GM21529 (cell line): ENCODE results near the gene GJB6.
"Not testable (repeated sequence)": the region's sequence is repeated elsewhere in the genome, so short reads cannot be mapped to it uniquely, and the experiment has no call there.

ENCODE experiments used
- ATAC-seq: cut with Tn5 transposase; IDR thresholded peaks from one replicate; pipeline ENCODE4 v1.9.1; 2021; ENCODE audit not compliant: unreplicated experiment

GJB6 gene

GRCh38 chr13:20231839-20232555, at the start of gene GJB6:
Gene GJB6 (minus strand): TSS chr13:20232319. CDS start chr13:20223480, 8,839 bp downstream.
- ATAC-seq: no peak

GRCh38 chr13:20276901-20277300, 44.8 kb upstream of the GJB6 start:
- ATAC-seq: not testable (repeated sequence)

GRCh38 chr13:20274466-20274865, 42.3 kb upstream of the GJB6 start:
- no peak for ATAC-seq

GRCh38 chr13:20272588-20273171, 40.6 kb upstream of the GJB6 start:
- no peak for ATAC-seq

- no peak for ATAC-seq
Observed at GRCh38 chr13:20272104-20272503, 40.0 kb upstream of the GJB6 start.

- ATAC-seq: no peak
Observed at GRCh38 chr13:20271441-20271840, 39.3 kb upstream of the GJB6 start.

GRCh38 chr13:20270163-20270865, 38.2 kb upstream of the GJB6 start:
- ATAC-seq: no peak

- peak; percentile 98 for ATAC-seq
Observed at GRCh38 chr13:20264271-20265018, 32.3 kb upstream of the GJB6 start.

GRCh38 chr13:20263393-20264044, 31.4 kb upstream of the GJB6 start:
- ATAC-seq: no peak

GRCh38 chr13:20258963-20259288, 26.8 kb upstream of the GJB6 start:
- no peak for ATAC-seq

- ATAC-seq: no peak
Observed at GRCh38 chr13:20258208-20258962, 26.3 kb upstream of the GJB6 start.

GRCh38 chr13:20254076-20254475, 22.0 kb upstream of the GJB6 start:
- no peak for ATAC-seq

GRCh38 chr13:20249913-20250312, 17.8 kb upstream of the GJB6 start:
- no peak for ATAC-seq

GRCh38 chr13:20247963-20248362, 15.8 kb upstream of the GJB6 start:
- ATAC-seq: no peak

- ATAC-seq: no peak
Observed at GRCh38 chr13:20247403-20247802, 15.3 kb upstream of the GJB6 start.

- ATAC-seq: no peak
Observed at GRCh38 chr13:20241593-20241992, 9.5 kb upstream of the GJB6 start.

- ATAC-seq: no peak
Observed at GRCh38 chr13:20239748-20240147, 7.6 kb upstream of the GJB6 start.

GRCh38 chr13:20232556-20233277, 598 bp upstream of the GJB6 start:
- ATAC-seq: no peak

- no peak for ATAC-seq
Observed at GRCh38 chr13:20230913-20231838, 943 bp downstream of the GJB6 start.
